HK-2 (cell line): ENCODE measurements around the gene TIMM10.

Experiments used
- DNase-seq: peaks from one replicate; pipeline ENCODE4 v3.0.0-alpha.2; 2018; ENCODE audit not compliant: unreplicated experiment

The TIMM10 gene

DNA sequence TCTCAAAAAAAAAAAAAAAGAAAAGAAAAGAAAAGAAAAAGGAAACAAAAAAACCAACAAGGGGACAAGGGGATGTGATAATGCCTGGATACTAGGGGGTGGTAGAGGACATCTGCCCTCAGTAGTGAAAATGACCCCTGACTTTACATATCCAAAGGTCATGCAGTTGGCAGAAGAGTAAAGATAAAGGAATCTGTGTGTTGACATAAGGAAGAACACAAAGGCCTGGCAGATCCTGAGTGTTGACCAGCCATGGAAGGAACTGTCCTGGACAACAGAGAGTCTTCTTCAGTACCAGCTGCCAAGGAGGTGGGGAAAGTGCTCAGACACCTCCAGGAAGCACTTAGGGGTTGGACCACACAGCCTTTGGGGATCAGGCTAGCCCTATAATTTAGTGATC is 27.7 kb downstream of the TIMM10 start:
- DNase-seq, result no peak

GRCh38 chr11:57502376-57502775 is 28.2 kb downstream of the TIMM10 start:
- no peak for DNase-seq

- no peak for DNase-seq
These were observed 28.6 kb downstream of the TIMM10 start for GRCh38 chr11:57501953-57502352.

DNA sequence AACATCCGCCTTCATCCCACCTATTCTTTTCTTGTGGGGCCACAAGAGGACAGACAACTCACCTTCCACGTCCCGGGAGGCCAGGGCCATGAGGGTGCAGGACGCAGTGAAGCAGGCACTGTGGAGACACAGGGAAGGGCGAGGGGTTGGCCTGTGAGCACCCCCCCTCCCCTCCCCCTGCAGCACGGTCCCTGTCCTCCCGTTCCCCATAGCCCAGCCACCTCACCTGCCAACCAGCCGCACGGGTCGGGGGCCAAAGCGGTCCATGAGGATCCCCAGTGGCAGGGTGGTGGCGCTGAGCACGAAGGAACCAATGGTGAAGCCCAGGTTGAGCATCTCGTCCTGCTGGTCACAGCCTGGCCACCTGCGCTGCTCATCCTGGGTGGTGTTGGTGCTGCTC is 29.6 kb downstream of the TIMM10 start:
- DNase-seq, result no peak

GRCh38 chr11:57500515-57500914 is 30.0 kb downstream of the TIMM10 start:
- no peak for DNase-seq

- DNase-seq, result no peak
These were observed 30.5 kb downstream of the TIMM10 start for GRCh38 chr11:57499983-57500461.

DNA sequence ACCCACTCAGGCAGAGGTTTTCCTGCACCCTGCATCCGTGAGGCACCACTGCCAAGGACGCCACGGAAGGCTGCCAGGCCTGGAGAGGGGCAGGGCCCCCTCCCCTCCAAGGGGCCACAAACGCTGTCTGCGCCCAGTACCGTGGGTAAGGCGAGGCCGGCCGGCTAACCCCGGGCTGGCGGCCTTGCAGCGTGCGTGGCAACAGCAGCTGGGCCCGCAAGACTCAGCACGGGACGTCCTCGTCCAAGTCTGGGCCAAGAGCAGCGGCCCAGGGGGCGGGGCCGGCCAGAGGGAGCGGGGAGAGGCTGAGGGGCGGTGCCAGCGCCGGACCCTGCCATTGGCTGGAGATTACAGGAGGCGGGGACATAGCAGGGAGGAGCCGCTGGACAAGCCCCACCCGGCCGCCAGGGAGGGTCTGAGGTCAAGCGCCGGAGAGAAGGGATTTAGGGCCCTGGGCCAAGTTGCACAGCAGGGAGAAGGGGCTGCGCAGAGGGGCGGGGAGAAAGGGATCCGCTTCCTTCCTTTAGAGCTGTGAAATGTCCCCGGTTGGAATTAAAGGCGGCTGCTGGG is 31.1 kb downstream of the TIMM10 start:
- peak; percentile 74 for DNase-seq

GRCh38 chr11:57498540-57498939 is 32.0 kb downstream of the TIMM10 start:
- no peak for DNase-seq

DNA sequence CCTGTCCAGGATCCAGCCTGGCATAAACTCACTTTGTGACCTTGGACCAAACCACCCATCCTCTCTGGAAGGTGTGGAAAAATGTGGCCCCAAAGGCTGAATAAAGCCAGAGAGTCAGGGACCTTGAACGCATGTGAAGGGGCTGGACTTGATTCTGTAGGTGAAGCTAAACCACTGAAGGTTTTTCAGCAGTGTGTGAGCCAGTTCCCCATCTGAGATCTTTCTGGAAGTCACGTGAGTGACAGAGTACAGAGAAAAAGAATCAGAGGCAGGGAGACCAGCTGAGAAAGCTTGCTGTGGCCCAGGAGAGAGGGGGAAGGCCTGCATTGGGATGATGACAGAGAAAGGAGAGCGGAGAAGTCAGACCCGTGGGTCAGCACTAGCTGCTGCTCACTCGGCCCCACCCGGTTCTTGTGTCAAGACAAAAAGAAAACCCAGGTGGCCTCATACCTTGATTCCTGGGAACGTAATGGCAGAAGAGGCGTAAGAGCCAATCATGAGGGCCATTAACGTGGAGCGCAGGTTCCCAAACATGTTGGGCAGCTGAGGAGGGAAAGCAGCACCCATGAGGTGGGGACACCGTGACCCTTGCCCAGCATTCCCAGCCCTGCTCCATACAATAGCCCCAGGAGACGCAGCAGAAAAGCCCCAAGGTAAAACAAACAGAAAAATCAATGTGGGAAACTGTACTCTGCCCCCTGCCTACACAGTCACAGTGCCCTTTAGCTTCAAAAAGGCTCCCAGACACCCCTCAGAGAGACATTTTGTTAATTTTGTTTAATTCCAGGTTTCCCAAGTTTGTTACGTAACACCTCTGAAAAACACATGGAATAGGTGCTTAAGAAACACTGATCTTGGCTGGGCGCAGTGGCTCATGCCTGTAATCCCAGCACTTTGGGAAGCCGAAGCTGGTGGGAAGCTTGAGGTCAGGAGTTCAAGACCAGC is 33.0 kb downstream of the TIMM10 start:
- DNase-seq, result no peak

GRCh38 chr11:57496109-57496820 is 34.3 kb downstream of the TIMM10 start:
- DNase-seq, result no peak

- DNase-seq, result peak; percentile 55
These were observed 36.7 kb downstream of the TIMM10 start for GRCh38 chr11:57493507-57494503.

GRCh38 chr11:57491371-57492061 is 39.0 kb downstream of the TIMM10 start:
- DNase-seq, result no peak

- DNase-seq, result no peak
These were observed 39.9 kb downstream of the TIMM10 start for GRCh38 chr11:57490456-57491248.

- DNase-seq, result no peak
These were observed 42.5 kb downstream of the TIMM10 start for GRCh38 chr11:57487920-57488659.

GRCh38 chr11:57487021-57487778 is 43.4 kb downstream of the TIMM10 start:
- no peak for DNase-seq

DNA sequence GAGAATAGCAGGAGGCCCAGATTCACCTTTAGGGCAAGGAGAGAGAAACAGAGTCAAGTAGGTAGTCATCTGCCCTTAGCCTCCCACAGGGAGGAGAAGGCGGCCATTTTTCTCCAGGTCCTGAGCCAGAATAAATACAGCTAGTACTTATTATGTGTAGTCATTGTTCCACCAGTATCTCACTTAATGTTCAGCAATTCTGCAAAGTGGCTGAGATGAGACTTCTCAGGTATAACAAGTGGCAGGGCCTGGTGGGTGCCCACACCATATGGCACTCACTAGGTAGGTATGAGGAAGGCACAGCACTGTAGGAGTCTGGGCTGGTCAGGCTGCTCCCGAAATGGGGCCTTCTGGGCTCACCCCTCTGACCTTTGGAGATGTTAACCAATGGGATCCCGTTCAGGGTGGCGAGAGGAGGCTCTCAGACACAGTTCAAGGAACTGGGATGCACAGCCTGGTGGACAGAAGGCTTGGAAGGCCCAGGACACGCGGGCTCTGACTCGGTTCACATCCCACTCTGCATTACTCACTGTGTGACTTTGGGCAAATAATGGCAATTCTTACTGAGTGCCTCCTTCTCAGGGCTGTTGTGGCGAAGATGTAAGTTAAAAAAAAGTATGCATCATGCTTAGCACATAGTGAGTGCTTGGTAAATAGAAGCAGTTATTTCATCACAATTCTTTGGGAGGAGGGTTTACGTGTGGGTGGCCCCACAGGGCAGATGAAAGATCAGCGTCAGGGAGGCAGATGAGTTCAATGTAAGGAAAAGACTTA is 45.1 kb downstream of the TIMM10 start:
- no peak for DNase-seq

DNA sequence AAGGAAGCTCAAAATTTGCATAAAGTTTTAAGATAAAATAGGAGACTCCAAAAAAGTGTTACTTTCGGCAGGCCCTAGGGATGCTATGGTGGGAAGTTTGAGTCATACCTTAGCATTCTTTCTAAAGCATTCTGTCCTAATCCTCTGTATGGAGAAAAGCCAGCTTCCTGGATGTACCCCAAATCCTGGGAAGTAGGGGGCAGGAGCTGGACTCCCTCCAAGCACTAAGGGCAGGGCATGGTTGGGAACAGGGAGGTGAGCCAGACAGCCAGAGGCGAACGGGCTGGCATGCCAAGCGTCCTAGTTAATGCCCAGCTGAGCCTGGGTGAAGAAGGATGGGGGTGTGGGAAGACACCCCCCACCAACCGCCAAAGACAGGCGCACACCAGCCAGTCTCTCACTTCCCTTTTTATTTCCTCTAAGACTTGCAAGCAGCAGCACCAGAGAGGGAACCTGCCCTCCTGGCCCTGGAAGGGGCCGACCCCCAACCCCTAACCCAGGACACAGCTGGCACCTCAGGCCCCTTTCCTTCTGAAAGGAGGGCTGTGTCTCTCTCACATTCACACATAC is 46.3 kb downstream of the TIMM10 start:
- DNase-seq, result no peak
